SK-N-SH treated with all-trans-retinoic acid at 6 μM for 48 hours (cell line): ENCODE data around the gene ATOH8.

ENCODE experiments used
- ATAC-seq: fragments of 200-7000 bp; cut with Tn5 transposase; 3 replicates; pipeline ENCODE4 v1.9.1; 2020; ENCODE audit warnings: mild to moderate bottlenecking, moderate library complexity
- ARNTL ChIP-seq: fragments of 450-650 bp; formaldehyde crosslinking; IDR thresholded peaks from 2 replicates; pipeline ENCODE4 v1.5.0; 2020; ENCODE audit warnings: low read depth, mild to moderate bottlenecking, moderate library complexity, borderline replicate concordance
- CREB5 ChIP-seq: fragments of 250-450 bp; sonication (Bioruptor Pico); IDR thresholded peaks from 2 replicates; pipeline ENCODE4 v1.5.1; 2020; ENCODE audit warnings: low read depth, mild to moderate bottlenecking, moderate library complexity
- CSDC2 ChIP-seq: fragments of 250-450 bp; sonication (Bioruptor Pico); IDR thresholded peaks from 2 replicates; pipeline ENCODE4 v1.5.0; 2020; ENCODE audit warnings: mild to moderate bottlenecking, moderate library complexity
- ESRRG ChIP-seq: fragments of 250-450 bp; sonication (Bioruptor Pico); IDR thresholded peaks from 2 replicates; pipeline ENCODE4 v1.6.1; 2021; ENCODE audit warnings: mild to moderate bottlenecking
- GLIS3 ChIP-seq: fragments of 250-450 bp; sonication (Bioruptor Pico); IDR thresholded peaks from 2 replicates; pipeline ENCODE4 v1.5.0; 2020; ENCODE audit warnings: mild to moderate bottlenecking, moderate library complexity
- ISL1 ChIP-seq: fragments of 250-450 bp; sonication (Bioruptor Pico); IDR thresholded peaks from 2 replicates; pipeline ENCODE4 v2.1.2; 2022; ENCODE audit warnings: mild to moderate bottlenecking, moderate library complexity
- PATZ1 ChIP-seq: fragments of 250-450 bp; sonication (Bioruptor Pico); IDR thresholded peaks from 2 replicates; pipeline ENCODE4 v1.8.0; 2020; ENCODE audit warnings: mild to moderate bottlenecking, moderate library complexity, borderline replicate concordance
- POU6F1 ChIP-seq: fragments of 250-450 bp; sonication (Bioruptor Pico); IDR thresholded peaks from 2 replicates; pipeline ENCODE4 v1.8.0; 2021; ENCODE audit warnings: low read depth, mild to moderate bottlenecking, moderate library complexity, borderline replicate concordance
- RARB ChIP-seq: fragments of 250-450 bp; sonication (Bioruptor Pico); IDR thresholded peaks from 2 replicates; pipeline ENCODE4 v1.8.0; 2021; ENCODE audit warnings: mild to moderate bottlenecking, moderate library complexity
- TCF4 ChIP-seq: fragments of 250-450 bp; sonication (Bioruptor Pico); IDR thresholded peaks from 2 replicates; pipeline ENCODE4 v1.8.0; 2021; ENCODE audit warnings: mild to moderate bottlenecking, moderate library complexity, borderline replicate concordance
- TOX ChIP-seq: fragments of 250-450 bp; sonication (Bioruptor Pico); IDR thresholded peaks from 2 replicates; pipeline ENCODE4 v1.8.0; 2021; ENCODE audit warnings: mild to moderate bottlenecking, moderate library complexity, borderline replicate concordance
- TSHZ2 ChIP-seq: fragments of 250-450 bp; sonication (Bioruptor Pico); IDR thresholded peaks from 2 replicates; pipeline ENCODE4 v1.5.0; 2020; ENCODE audit warnings: mild to moderate bottlenecking, moderate library complexity
- ZC3H10 ChIP-seq: fragments of 250-450 bp; sonication (Bioruptor Pico); IDR thresholded peaks from 2 replicates; pipeline ENCODE4 v1.5.1; 2021; ENCODE audit warnings: mild to moderate bottlenecking, moderate library complexity
- ZFP3 ChIP-seq: fragments of 250-450 bp; sonication (Bioruptor Pico); IDR thresholded peaks from 2 replicates; pipeline ENCODE4 v1.5.0; 2020; ENCODE audit warnings: mild to moderate bottlenecking, moderate library complexity
- ZFP30 ChIP-seq: fragments of 450-650 bp; formaldehyde crosslinking; IDR thresholded peaks from 2 replicates; pipeline ENCODE4 v1.5.0; 2022; ENCODE audit warnings: mild to moderate bottlenecking, moderate library complexity
- ZNF565 ChIP-seq: fragments of 450-650 bp; formaldehyde crosslinking; conservative IDR thresholded peaks from 2 replicates; pipeline ENCODE4 v1.5.0; 2020; ENCODE audit warnings: low read depth, mild to moderate bottlenecking, moderate library complexity
- ZNF70 ChIP-seq: fragments of 450-650 bp; formaldehyde crosslinking; IDR thresholded peaks from 2 replicates; pipeline ENCODE4 v1.5.0; 2020; ENCODE audit warnings: mild to moderate bottlenecking, moderate library complexity
- ZNF8 ChIP-seq: fragments of 450-650 bp; formaldehyde crosslinking; IDR thresholded peaks from 2 replicates; pipeline ENCODE4 v1.5.0; 2020; ENCODE audit warnings: mild to moderate bottlenecking, moderate library complexity

The ATOH8 gene

GRCh38 chr2:85728883-85729824 is 24.6 kb upstream of the ATOH8 start:
- peak; percentile 99 for ATAC-seq
- TF ChIP-seq ISL1 (no peak), ZNF565 (CRISPR knock-in tag) (no peak), ZNF70 (no peak)

- no peak for TF ChIP-seq PATZ1
- no peak for TF ChIP-seq TSHZ2 (CRISPR knock-in tag)
- no peak for TF ChIP-seq ZC3H10 (CRISPR knock-in tag)
- no peak for TF ChIP-seq ZNF8
- no peak for TF ChIP-seq TCF4 (CRISPR knock-in tag)
- no peak for TF ChIP-seq CREB5
- TF ChIP-seq POU6F1, result no peak
- ATAC-seq, result no peak
Measured at GRCh38 chr2:85729825-85730510, 23.8 kb upstream of the ATOH8 start.

- ATAC-seq, result no peak
- TF ChIP-seq CSDC2 (CRISPR knock-in tag) (no peak), ZFP30 (CRISPR knock-in tag) (no peak), ISL1 (no peak), RARB (CRISPR knock-in tag) (no peak), TOX (CRISPR knock-in tag) (no peak), CREB5 (no peak), PATZ1 (no peak), TSHZ2 (CRISPR knock-in tag) (no peak), ESRRG (CRISPR knock-in tag) (no peak), ZFP3 (CRISPR knock-in tag) (no peak), ZNF565 (CRISPR knock-in tag) (no peak), ARNTL (CRISPR knock-in tag) (no peak), TCF4 (CRISPR knock-in tag) (no peak), POU6F1 (no peak), GLIS3 (no peak)
Measured at GRCh38 chr2:85730686-85731230, 23.0 kb upstream of the ATOH8 start.
